Loucy (cell line): ENCODE data around the gene C16orf95.
"Not testable (repeated sequence)": the region's sequence is repeated elsewhere in the genome, so short reads cannot be mapped to it uniquely, and the experiment has no call there.

Source experiments
- H2AFZ ChIP-seq: fragments of 200-600 bp; sonication (generic); 2 replicates; pipeline ENCODE4 v1.6.0; 2016; ENCODE audit warnings: antibody characterized with exemption, mild to moderate bottlenecking, low read length, moderate library complexity
- H3F3A ChIP-seq: fragments of 200-600 bp; 2 replicates; pipeline ENCODE4 v1.6.0; 2016; ENCODE audit warnings: antibody characterized with exemption, low read depth, mild to moderate bottlenecking
- H3K27me3 ChIP-seq: fragments of 200-600 bp; sonication (generic); 2 replicates; pipeline ENCODE4 v1.6.1; 2014; ENCODE audit warnings: low read length, mild to moderate bottlenecking; ENCODE audit not compliant: insufficient read depth, poor library complexity, severe bottlenecking
- H3K36me3 ChIP-seq: fragments of 200-600 bp; sonication (generic); 2 replicates; pipeline ENCODE4 v1.6.1; 2016; ENCODE audit warnings: low read length; ENCODE audit not compliant: insufficient read depth
- H3K4me1 ChIP-seq: fragments of 200-600 bp; sonication (generic); 2 replicates; pipeline ENCODE4 v1.5.1; 2014; ENCODE audit warnings: low read length, mild to moderate bottlenecking; ENCODE audit not compliant: insufficient read depth, poor library complexity, severe bottlenecking
- H3K4me2 ChIP-seq: fragments of 200-600 bp; sonication (generic); 2 replicates; pipeline ENCODE4 v1.6.0; 2014; ENCODE audit warnings: antibody characterized with exemption, low read length, low read depth, mild to moderate bottlenecking; ENCODE audit not compliant: poor library complexity, severe bottlenecking
- H3K4me3 ChIP-seq: fragments of 200-600 bp; sonication (generic); 2 replicates; pipeline ENCODE4 v1.5.1; 2014; ENCODE audit warnings: low read length, mild to moderate bottlenecking, mixed read lengths; ENCODE audit not compliant: poor library complexity, severe bottlenecking
- H3K79me2 ChIP-seq: fragments of 200-600 bp; sonication (generic); 2 replicates; pipeline ENCODE4 v1.6.1; 2014; ENCODE audit warnings: low read length; ENCODE audit not compliant: insufficient read depth
- H3K9ac ChIP-seq: fragments of 200-600 bp; sonication (generic); 2 replicates; pipeline ENCODE4 v1.6.0; 2014; ENCODE audit warnings: mild to moderate bottlenecking, low read depth, low read length, moderate library complexity; ENCODE audit not compliant: poor library complexity, severe bottlenecking
- H3K9me2 ChIP-seq: fragments of 200-600 bp; sonication (generic); replicated peaks from 2 replicates; pipeline ENCODE4 v1.6.1; 2016; ENCODE audit warnings: low read depth, low read length, mixed read lengths
- H3K9me3 ChIP-seq: fragments of 200-600 bp; sonication (generic); 2 replicates; pipeline ENCODE4 v1.6.1; 2014; ENCODE audit warnings: mild to moderate bottlenecking, antibody characterized with exemption, low read length, low read depth; ENCODE audit not compliant: insufficient read depth
- H4K20me1 ChIP-seq: fragments of 200-600 bp; sonication (generic); 2 replicates; pipeline ENCODE4 v1.6.0; 2014; ENCODE audit warnings: antibody characterized with exemption, low read length, mild to moderate bottlenecking; ENCODE audit not compliant: insufficient read depth, poor library complexity, severe bottlenecking
- EZH2phosphoT487 ChIP-seq: fragments of 200-600 bp; IDR thresholded peaks from 2 replicates; pipeline ENCODE4 v1.6.1; 2018; ENCODE audit warnings: antibody characterized with exemption, mild to moderate bottlenecking, moderate library complexity, borderline replicate concordance
- TF ChIP-seq, protein P1 (sequence below): fragments of 200-600 bp; sonication (generic); conservative IDR thresholded peaks from 2 replicates; pipeline ENCODE4 v1.5.1; 2014; ENCODE audit warnings: mild to moderate bottlenecking, antibody characterized with exemption, low read length

C16orf95 gene

DNA sequence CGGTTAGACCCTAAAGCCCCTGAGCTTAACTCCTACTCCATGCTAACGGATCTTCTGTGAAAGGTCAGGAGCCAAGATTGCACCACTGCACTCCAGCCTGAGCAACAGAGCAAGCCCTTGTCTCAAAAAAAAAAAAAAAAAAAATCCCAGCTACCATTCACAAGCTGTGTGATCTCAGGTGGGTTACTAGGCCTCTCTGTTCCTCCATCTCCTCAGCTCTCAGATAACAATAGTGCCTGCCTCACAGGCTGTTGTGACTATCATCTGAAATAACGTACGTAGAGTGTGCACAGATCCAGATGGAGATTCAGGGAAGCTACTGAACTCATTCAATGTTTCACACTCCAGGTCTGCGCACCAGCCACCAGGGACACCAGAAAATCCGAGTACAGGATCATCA lies 57.8 kb downstream of the C16orf95 start:
- H2AFZ ChIP-seq = no peak overlapping the region
- no peaks in the 10 kb centered on the region for H3F3A ChIP-seq
- no peaks in the 10 kb centered on the region for H3K4me1 ChIP-seq
- H3K9me2 ChIP-seq = no peaks in the 10 kb centered on the region
- no peak overlapping the region for H3K4me2 ChIP-seq
- no peaks in the 10 kb centered on the region for H3K36me3 ChIP-seq
- no peak overlapping the region for H3K4me3 ChIP-seq
- no peaks in the 10 kb centered on the region for H4K20me1 ChIP-seq
- no peak overlapping the region for H3K9ac ChIP-seq
- peaks cover 4% of the 10 kb centered on the region; the same call in 1 of the 2 replicates for H3K9me3 ChIP-seq
- no peaks in the 10 kb centered on the region for H3K27me3 ChIP-seq
- H3K79me2 ChIP-seq = no peaks in the 10 kb centered on the region
- no peak for TF ChIP-seq EZH2phosphoT487
- TF ChIP-seq, protein P1, sequence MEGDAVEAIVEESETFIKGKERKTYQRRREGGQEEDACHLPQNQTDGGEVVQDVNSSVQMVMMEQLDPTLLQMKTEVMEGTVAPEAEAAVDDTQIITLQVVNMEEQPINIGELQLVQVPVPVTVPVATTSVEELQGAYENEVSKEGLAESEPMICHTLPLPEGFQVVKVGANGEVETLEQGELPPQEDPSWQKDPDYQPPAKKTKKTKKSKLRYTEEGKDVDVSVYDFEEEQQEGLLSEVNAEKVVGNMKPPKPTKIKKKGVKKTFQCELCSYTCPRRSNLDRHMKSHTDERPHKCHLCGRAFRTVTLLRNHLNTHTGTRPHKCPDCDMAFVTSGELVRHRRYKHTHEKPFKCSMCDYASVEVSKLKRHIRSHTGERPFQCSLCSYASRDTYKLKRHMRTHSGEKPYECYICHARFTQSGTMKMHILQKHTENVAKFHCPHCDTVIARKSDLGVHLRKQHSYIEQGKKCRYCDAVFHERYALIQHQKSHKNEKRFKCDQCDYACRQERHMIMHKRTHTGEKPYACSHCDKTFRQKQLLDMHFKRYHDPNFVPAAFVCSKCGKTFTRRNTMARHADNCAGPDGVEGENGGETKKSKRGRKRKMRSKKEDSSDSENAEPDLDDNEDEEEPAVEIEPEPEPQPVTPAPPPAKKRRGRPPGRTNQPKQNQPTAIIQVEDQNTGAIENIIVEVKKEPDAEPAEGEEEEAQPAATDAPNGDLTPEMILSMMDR = no peak

DNA sequence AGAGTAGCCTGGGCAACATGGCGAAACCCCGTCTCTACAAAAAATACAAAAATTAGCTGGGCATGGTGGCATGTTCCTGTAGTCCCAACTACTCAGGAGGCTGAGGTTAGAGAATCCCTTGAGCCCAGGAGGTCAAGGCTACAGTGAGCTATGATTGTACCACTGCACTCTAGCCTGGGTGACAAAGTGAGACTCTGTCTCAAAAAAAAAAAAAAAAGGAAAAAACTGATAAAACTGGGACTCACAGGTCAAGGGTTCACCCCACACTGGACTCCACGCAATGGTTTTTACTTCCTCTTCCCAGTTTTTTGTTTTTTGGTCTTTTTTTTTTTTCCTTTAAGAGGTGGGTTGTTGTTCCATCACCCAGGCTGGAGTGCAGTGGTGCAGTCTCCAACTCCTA lies 58.5 kb downstream of the C16orf95 start:
- H3K9ac ChIP-seq, H3K4me3 ChIP-seq, H3F3A ChIP-seq, H4K20me1 ChIP-seq, H3K9me3 ChIP-seq, H3K27me3 ChIP-seq, H3K9me2 ChIP-seq, H3K36me3 ChIP-seq, H2AFZ ChIP-seq, H3K79me2 ChIP-seq, H3K4me2 ChIP-seq, H3K4me1 ChIP-seq: not testable (repeated sequence)

DNA sequence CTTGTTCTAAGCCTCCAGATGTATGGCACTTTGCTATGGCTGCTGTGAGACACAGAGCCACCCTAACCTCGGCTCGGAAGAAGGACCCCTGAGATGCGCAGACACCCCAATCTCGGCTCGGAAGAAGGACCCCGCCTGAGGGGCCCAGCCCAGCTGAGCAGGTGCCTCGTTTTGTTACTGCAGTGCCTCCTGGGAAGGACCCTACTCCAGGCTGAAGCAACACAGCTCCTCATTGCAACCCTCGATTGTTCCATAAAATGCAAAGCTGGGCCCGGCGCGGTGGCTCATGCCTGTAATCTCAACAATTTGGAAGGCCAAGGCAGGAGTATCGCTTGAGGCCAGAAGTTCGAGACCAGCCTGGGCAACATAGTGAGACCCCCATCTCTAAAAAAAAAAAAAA lies 61.3 kb downstream of the C16orf95 start:
- Histone ChIP-seq H3K27me3 (no peaks in the 10 kb centered on the region), H3K9ac (no peak overlapping the region), H3K4me3 (no peak overlapping the region), H4K20me1 (no peaks in the 10 kb centered on the region), H3K9me3 (no peaks in the 10 kb centered on the region), H3K9me2 (no peaks in the 10 kb centered on the region), H3K36me3 (no peaks in the 10 kb centered on the region), H2AFZ (no peak overlapping the region), H3K4me1 (peaks cover 8% of the 10 kb centered on the region), H3K79me2 (no peaks in the 10 kb centered on the region), H3F3A (no peaks in the 10 kb centered on the region), H3K4me2 (no peak overlapping the region)
- TF ChIP-seq, protein P1 = no peak
- TF ChIP-seq EZH2phosphoT487 = no peak

DNA sequence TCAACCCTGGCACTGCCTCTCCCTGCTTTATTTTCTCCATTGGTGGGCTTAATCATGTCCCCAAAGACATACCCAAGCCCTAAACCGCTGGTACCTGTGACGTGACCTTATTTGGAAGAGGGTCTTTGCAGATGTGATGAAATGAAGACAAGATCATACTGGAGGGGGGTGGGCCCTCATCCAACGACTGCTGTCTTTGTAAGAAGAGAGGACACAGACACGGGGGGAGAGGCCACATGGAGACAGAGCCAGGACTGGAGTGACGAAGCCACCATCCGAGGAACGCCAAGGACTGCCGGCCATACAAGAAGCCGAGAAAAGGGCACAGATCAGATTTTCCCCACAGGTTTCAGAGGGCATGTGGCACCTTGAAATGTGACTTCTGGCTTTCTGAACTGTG lies 62.5 kb downstream of the C16orf95 start:
- H3F3A ChIP-seq = no peaks in the 10 kb centered on the region
- H3K4me2 ChIP-seq = no peak overlapping the region
- H4K20me1 ChIP-seq = no peaks in the 10 kb centered on the region
- no peaks in the 10 kb centered on the region for H3K79me2 ChIP-seq
- H3K36me3 ChIP-seq = no peaks in the 10 kb centered on the region
- no peak overlapping the region for H3K4me3 ChIP-seq
- TF ChIP-seq EZH2phosphoT487 = no peak
- TF ChIP-seq, protein P1 = no peak
- H3K9ac ChIP-seq = no peak overlapping the region
- H3K27me3 ChIP-seq = no peaks in the 10 kb centered on the region
- no peak overlapping the region for H2AFZ ChIP-seq
- H3K9me3 ChIP-seq = no peaks in the 10 kb centered on the region
- H3K9me2 ChIP-seq = no peaks in the 10 kb centered on the region
- H3K4me1 ChIP-seq = peaks cover 8% of the 10 kb centered on the region
